Ascending aorta (tissue), 2 donors: ENCODE data around the gene POLK. TPM values are rescaled to one million over a fixed set of nuclear protein-coding genes. Genes with fewer than 3 reads are reported as not detected.

Experiments used
- DNase-seq, 2 donors: peaks; one replicate each; pipeline ENCODE4 v3.0.0-alpha.2; 2019; ENCODE audit warnings: low spot score in 2 of 2
- H3K27ac ChIP-seq, 2 donors: fragments of 200-600 bp; sonication (generic); one replicate each; pipeline ENCODE4 v1.5.1; 2016 to 2017; ENCODE audit warnings: mild to moderate bottlenecking in 1 of 2
- H3K27me3 ChIP-seq: fragments of 200-600 bp; sonication (generic); one replicate; pipeline ENCODE4 v1.5.1; 2017
- H3K36me3 ChIP-seq, 2 donors: fragments of 200-600 bp; sonication (generic); one replicate each; pipeline ENCODE4 v1.5.1; 2016
- H3K4me1 ChIP-seq, 2 donors: fragments of 200-600 bp; sonication (generic); one replicate each; pipeline ENCODE4 v1.5.1; 2016 to 2017; ENCODE audit warnings: mild to moderate bottlenecking in 1 of 2
- H3K4me3 ChIP-seq, 2 donors: fragments of 200-600 bp; sonication (generic); one replicate each; pipeline ENCODE4 v1.5.1; 2016 to 2017; ENCODE audit warnings: mild to moderate bottlenecking in 1 of 2
- H3K9me3 ChIP-seq, 2 donors: fragments of 200-600 bp; sonication (generic); one replicate each; pipeline ENCODE4 v1.5.1; 2016
- CTCF ChIP-seq, 3 experiments: fragments of 200-600 bp in 2 of 3; fragments of 450-650 bp in 1 of 3; sonication (generic) in 2 of 3; IDR thresholded peaks; one replicate each; pipeline ENCODE4 v1.5.1; 2016 to 2019; ENCODE audit warnings: antibody characterized with exemption in 3 of 3, mild to moderate bottlenecking in 1 of 3, moderate library complexity in 1 of 3
- intact Hi-C: fragments of 100-400 bp; cut with DNase I; formaldehyde crosslinking; loops from one replicate; pipeline ENCODE4 v1.15.1; 2023
- total RNA-seq: library from RNA; depleted of rRNA; stranded (reverse); fragments of >200 nt; gene quantifications from one replicate; pipeline ENCODE4 v1.1.0, GENCODE V29; 2016

POLK gene
- total RNA-seq, 1 donor from 2014 or later = 19.4 TPM

- Histone ChIP-seq H3K4me1 (peaks cover 6 to 24% of the 10 kb centered on the region in 2 donors), H3K27ac (peak overlapping the region; percentile 86 to 95), H3K4me3 (peak overlapping the region; percentile 86 to 95), H3K36me3 (no peaks in the 10 kb centered on the region), H3K27me3 (no peaks in the 10 kb centered on the region), H3K9me3 (no peaks in the 10 kb centered on the region)
- DNase-seq = no peak
- intact Hi-C loops = loop anchor here (5.0 to 10.0 kb wide), 3 partner anchors 172 to 458 kb away; partner anchors contain the start of genes ANKRD31 and GCNT4
- no peak for TF ChIP-seq CTCF (IDR thresholded peaks at IDR 0.05)
Observed at GRCh38 chr5:75512383-75513074, 838 bp downstream of the POLK start.

GRCh38 chr5:75513841-75514240, 2.1 kb downstream of the POLK start:
- no peaks in the 10 kb centered on the region for H3K27me3 ChIP-seq
- no peak for TF ChIP-seq CTCF (IDR thresholded peaks at IDR 0.05)
- no peaks in the 10 kb centered on the region for H3K9me3 ChIP-seq
- intact Hi-C loops = loop anchor here (5.0 to 10.0 kb wide), 3 partner anchors 171 to 459 kb away; partner anchors contain the start of genes ANKRD31 and GCNT4
- H3K27ac ChIP-seq = no peak overlapping the region
- peaks cover 6 to 24% of the 10 kb centered on the region in 2 donors for H3K4me1 ChIP-seq
- no peaks in the 10 kb centered on the region for H3K36me3 ChIP-seq
- DNase-seq = no peak
- H3K4me3 ChIP-seq = peak overlapping the region in 1 of 2 donors; percentile 86

GRCh38 chr5:75514323-75514722, 2.6 kb downstream of the POLK start:
- Histone ChIP-seq H3K27me3 (no peaks in the 10 kb centered on the region), H3K9me3 (no peaks in the 10 kb centered on the region), H3K4me1 (peaks cover 6 to 23% of the 10 kb centered on the region in 2 donors), H3K4me3 (no peak overlapping the region), H3K36me3 (no peaks in the 10 kb centered on the region), H3K27ac (no peak overlapping the region)
- no peak for TF ChIP-seq CTCF (IDR thresholded peaks at IDR 0.05)
- intact Hi-C loops = loop anchor here (5.0 to 10.0 kb wide), 3 partner anchors 170 to 460 kb away; partner anchors contain the start of genes ANKRD31 and GCNT4
- DNase-seq = no peak

- no peak for TF ChIP-seq CTCF (IDR thresholded peaks at IDR 0.05)
- intact Hi-C loops = loop anchor here (10.0 kb wide), 2 partner anchors 165 to 465 kb away; partner anchors contain the start of gene GCNT4
- Histone ChIP-seq H3K27ac (no peak overlapping the region), H3K36me3 (no peaks in the 10 kb centered on the region), H3K4me3 (no peak overlapping the region), H3K27me3 (no peaks in the 10 kb centered on the region), H3K4me1 (peaks cover 0 to 17% of the 10 kb centered on the region in 2 donors), H3K9me3 (peaks cover 12 to 19% of the 10 kb centered on the region in 2 donors)
- DNase-seq = no peak
Observed at GRCh38 chr5:75519761-75520160, 8.1 kb downstream of the POLK start.

GRCh38 chr5:75521195-75521594, 9.5 kb downstream of the POLK start:
- Histone ChIP-seq H3K27me3 (no peaks in the 10 kb centered on the region), H3K4me3 (no peak overlapping the region), H3K27ac (no peak overlapping the region), H3K36me3 (no peaks in the 10 kb centered on the region), H3K9me3 (peaks cover 12 to 19% of the 10 kb centered on the region in 2 donors), H3K4me1 (peaks cover 0 to 17% of the 10 kb centered on the region in 2 donors)
- intact Hi-C loops = no loop called here
- no peak for TF ChIP-seq CTCF (IDR thresholded peaks at IDR 0.05)
- no peak for DNase-seq
